Measurements from ENCODE around the gene KIF18B. TPM values are rescaled to one million over a fixed set of nuclear protein-coding genes. Genes with fewer than 3 reads are reported as not detected.

Gene KIF18B
- total and polyA plus RNA-seq, 2 donors (not counting 1 experiment from before 2014, with no cell fraction given): 0.99 to 2.5 TPM

DNA sequence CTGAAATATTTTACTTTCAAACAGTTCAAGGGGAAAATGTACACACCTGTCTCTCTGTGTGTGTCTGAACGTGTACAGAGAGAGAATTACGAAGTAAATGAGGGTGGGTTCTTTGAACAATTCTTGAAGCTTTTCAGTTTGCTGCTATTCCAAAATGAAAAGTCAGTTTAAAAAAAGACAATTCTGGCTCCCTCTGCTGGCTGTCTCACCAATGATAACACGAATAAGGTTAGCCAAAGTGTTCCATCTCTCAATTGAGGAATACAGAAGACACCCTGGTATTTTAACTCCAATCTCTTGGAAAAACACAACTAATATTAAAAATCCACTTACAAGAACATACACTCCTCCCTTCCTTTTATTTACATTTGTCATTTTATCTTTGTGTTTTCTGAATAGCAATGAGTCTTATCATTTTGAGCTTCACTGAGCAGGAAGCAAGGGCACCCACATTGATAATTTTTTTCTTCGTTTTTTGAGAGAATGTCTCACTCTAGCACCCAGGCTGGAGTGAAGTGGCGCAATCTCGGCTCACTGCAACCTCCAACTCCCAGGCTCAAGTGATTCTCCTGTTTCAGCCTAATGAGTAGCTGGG, 68.8 kb downstream of the KIF18B start:
- Histone ChIP-seq H3K9ac (ENCODE audit: insufficient read depth, low read length) (no peak overlapping the region), H3K4me3 (replicated peaks in 1 of 4; ENCODE audit: control extremely low read depth in 1 of 4, insufficient read depth in 1 of 4, low read depth in 3 of 4, low read length in 4 of 4) (no peak overlapping the region), H3K36me3 (ENCODE audit: control insufficient read depth, insufficient read depth, low read length) (peaks cover 17% of the 10 kb centered on the region), H3K27me3 (ENCODE audit: control insufficient read depth, insufficient read depth, low read length) (no peaks in the 10 kb centered on the region), H3K4me2 (ENCODE audit: extremely low read depth, insufficient read depth, low read length) (no peak overlapping the region), H4K20me1 (ENCODE audit: control insufficient read depth, extremely low read depth, insufficient read depth, low read length) (no peaks in the 10 kb centered on the region), H2AFZ (ENCODE audit: low read length) (no peak overlapping the region), H3K27ac (ENCODE audit: insufficient read depth, low read length) (no peak overlapping the region), H3K4me1 (ENCODE audit: control insufficient read depth, extremely low read depth, insufficient read depth, low read length) (no peaks in the 10 kb centered on the region), H3K79me2 (ENCODE audit: control insufficient read depth, insufficient read depth, low read length) (no peaks in the 10 kb centered on the region), H3K9me3 (ENCODE audit: control insufficient read depth, insufficient read depth, low read depth, low read length) (no peaks in the 10 kb centered on the region)
- TF ChIP-seq EZH2 (IDR thresholded peaks at IDR 0.05; ENCODE audit: low read length, missing control alignments) (no peak), CTCF (conservative IDR thresholded peaks at IDR 0.05 in 1 of 2, IDR thresholded peaks at IDR 0.05 in 1 of 2; ENCODE audit: low read depth in 1 of 2, low read length in 2 of 2) (peak; percentile 68 to 72)
- peak; percentile 20 to 53 for DNase-seq (ENCODE audit: low read depth in 2 of 2)

- no peak for DNase-seq (ENCODE audit: low read depth in 2 of 2)
- Histone ChIP-seq H4K20me1 (ENCODE audit: control insufficient read depth, extremely low read depth, insufficient read depth, low read length) (no peaks in the 10 kb centered on the region), H3K27me3 (ENCODE audit: control insufficient read depth, insufficient read depth, low read length) (no peaks in the 10 kb centered on the region), H3K9me3 (ENCODE audit: control insufficient read depth, insufficient read depth, low read depth, low read length) (no peaks in the 10 kb centered on the region), H3K4me3 (replicated peaks in 1 of 4; ENCODE audit: control extremely low read depth in 1 of 4, insufficient read depth in 1 of 4, low read depth in 3 of 4, low read length in 4 of 4) (no peak overlapping the region), H3K27ac (ENCODE audit: insufficient read depth, low read length) (no peak overlapping the region), H2AFZ (ENCODE audit: low read length) (no peak overlapping the region), H3K9ac (ENCODE audit: insufficient read depth, low read length) (no peak overlapping the region), H3K4me1 (ENCODE audit: control insufficient read depth, extremely low read depth, insufficient read depth, low read length) (no peaks in the 10 kb centered on the region), H3K79me2 (ENCODE audit: control insufficient read depth, insufficient read depth, low read length) (no peaks in the 10 kb centered on the region), H3K36me3 (ENCODE audit: control insufficient read depth, insufficient read depth, low read length) (peaks cover 14% of the 10 kb centered on the region), H3K4me2 (ENCODE audit: extremely low read depth, insufficient read depth, low read length) (no peak overlapping the region)
- TF ChIP-seq EZH2 (IDR thresholded peaks at IDR 0.05; ENCODE audit: low read length, missing control alignments) (no peak), CTCF (conservative IDR thresholded peaks at IDR 0.05 in 1 of 2, IDR thresholded peaks at IDR 0.05 in 1 of 2; ENCODE audit: low read depth in 1 of 2, low read length in 2 of 2) (no peak)
Observed at GRCh38 chr17:44877121-44877520, 70.5 kb downstream of the KIF18B start.

GRCh38 chr17:44875761-44876160, 71.8 kb downstream of the KIF18B start:
- no peaks in the 10 kb centered on the region for H3K79me2 ChIP-seq (ENCODE audit: control insufficient read depth, insufficient read depth, low read length)
- no peak overlapping the region for H2AFZ ChIP-seq (ENCODE audit: low read length)
- H3K27me3 ChIP-seq (ENCODE audit: control insufficient read depth, insufficient read depth, low read length): no peaks in the 10 kb centered on the region
- no peak overlapping the region for H3K4me3 ChIP-seq (replicated peaks in 1 of 4; ENCODE audit: control extremely low read depth in 1 of 4, insufficient read depth in 1 of 4, low read depth in 3 of 4, low read length in 4 of 4)
- peaks cover 15% of the 10 kb centered on the region for H3K36me3 ChIP-seq (ENCODE audit: control insufficient read depth, insufficient read depth, low read length)
- H3K9ac ChIP-seq (ENCODE audit: insufficient read depth, low read length): no peak overlapping the region
- TF ChIP-seq CTCF (conservative IDR thresholded peaks at IDR 0.05 in 1 of 2, IDR thresholded peaks at IDR 0.05 in 1 of 2; ENCODE audit: low read depth in 1 of 2, low read length in 2 of 2): no peak
- no peak for TF ChIP-seq EZH2 (IDR thresholded peaks at IDR 0.05; ENCODE audit: low read length, missing control alignments)
- H4K20me1 ChIP-seq (ENCODE audit: control insufficient read depth, extremely low read depth, insufficient read depth, low read length): no peaks in the 10 kb centered on the region
- H3K9me3 ChIP-seq (ENCODE audit: control insufficient read depth, insufficient read depth, low read depth, low read length): no peaks in the 10 kb centered on the region
- no peak overlapping the region for H3K27ac ChIP-seq (ENCODE audit: insufficient read depth, low read length)
- no peak overlapping the region for H3K4me2 ChIP-seq (ENCODE audit: extremely low read depth, insufficient read depth, low read length)
- H3K4me1 ChIP-seq (ENCODE audit: control insufficient read depth, extremely low read depth, insufficient read depth, low read length): no peaks in the 10 kb centered on the region
- no peak for DNase-seq (ENCODE audit: low read depth in 2 of 2)

Other genes with a start within 250 kb of the KIF18B start
- gene DBF4B, start 239.1 kb downstream of the KIF18B start, total RNA-seq: 1.5 and 3.3 TPM in 2 replicates
- gene DBF4B, start 239.1 kb downstream of the KIF18B start, polyA plus RNA-seq: 2.2 and 6.7 TPM in 2 replicates
- gene ADAM11, start 188.8 kb downstream of the KIF18B start, total RNA-seq: 0.51 and 0.66 TPM in 2 replicates
- gene ADAM11, start 188.8 kb downstream of the KIF18B start, polyA plus RNA-seq: 0.18 and 0.52 TPM in 2 replicates
- 19.3 and 33.9 TPM in 2 replicates for gene GJC1, start 117.5 kb downstream of the KIF18B start, total RNA-seq
- 33.6 and 97.3 TPM in 2 replicates for gene GJC1, start 117.5 kb downstream of the KIF18B start, polyA plus RNA-seq
- not detected in 2 replicates for gene HIGD1B, start 99.9 kb downstream of the KIF18B start, total RNA-seq
- 0.34 TPM in 1 of 2 replicates, not detected in the other for gene HIGD1B, start 99.9 kb downstream of the KIF18B start, polyA plus RNA-seq
- 74.0 and 88.0 TPM in 2 replicates for gene EFTUD2, start 48.3 kb downstream of the KIF18B start, total RNA-seq
- 154 and 201 TPM in 2 replicates for gene EFTUD2, start 48.3 kb downstream of the KIF18B start, polyA plus RNA-seq
- gene GFAP, start 32.3 kb downstream of the KIF18B start, total RNA-seq: 0.26 and 1.3 TPM in 2 replicates
- gene GFAP, start 32.3 kb downstream of the KIF18B start, polyA plus RNA-seq: 0.31 and 0.32 TPM in 2 replicates
- gene C1QL1, start 20.5 kb upstream of the KIF18B start, total RNA-seq: 1.3 and 1.8 TPM in 2 replicates
- gene C1QL1, start 20.5 kb upstream of the KIF18B start, polyA plus RNA-seq: 0.53 and 1.0 TPM in 2 replicates
- 39.8 and 41.5 TPM in 2 replicates for gene DCAKD, start 103.9 kb upstream of the KIF18B start, total RNA-seq
- gene DCAKD, start 103.9 kb upstream of the KIF18B start, polyA plus RNA-seq: 21.8 TPM in 2 replicates
- 73.2 and 124 TPM in 2 replicates for gene NMT1, start 113.5 kb upstream of the KIF18B start, total RNA-seq
- gene NMT1, start 113.5 kb upstream of the KIF18B start, polyA plus RNA-seq: 46.2 and 57.1 TPM in 2 replicates
- gene PLCD3, start 184.7 kb upstream of the KIF18B start, total RNA-seq: 39.3 and 59.8 TPM in 2 replicates
- 32.8 and 52.1 TPM in 2 replicates for gene PLCD3, start 184.7 kb upstream of the KIF18B start, polyA plus RNA-seq
- gene ACBD4, start 187.9 kb upstream of the KIF18B start, total RNA-seq: 7.7 and 18.0 TPM in 2 replicates
- 3.0 and 3.4 TPM in 2 replicates for gene ACBD4, start 187.9 kb upstream of the KIF18B start, polyA plus RNA-seq
- 9.9 and 10.3 TPM in 2 replicates for gene HEXIM1, start 200.7 kb upstream of the KIF18B start, total RNA-seq
- gene HEXIM1, start 200.7 kb upstream of the KIF18B start, polyA plus RNA-seq: 11.7 and 12.4 TPM in 2 replicates
- 12.8 and 18.7 TPM in 2 replicates for gene HEXIM2, start 214.1 kb upstream of the KIF18B start, total RNA-seq
- gene HEXIM2, start 214.1 kb upstream of the KIF18B start, polyA plus RNA-seq: 1.9 and 2.7 TPM in 2 replicates

All from fibroblast of lung (primary cell).